ENCODE results near the gene PACRG. TPM values are rescaled to one million over a fixed set of nuclear protein-coding genes. Genes with fewer than 3 reads are reported as not detected.

PACRG gene
- polyA plus RNA-seq, 4 donors = 10.9 to 21.0 (median 15.7) TPM

DNA sequence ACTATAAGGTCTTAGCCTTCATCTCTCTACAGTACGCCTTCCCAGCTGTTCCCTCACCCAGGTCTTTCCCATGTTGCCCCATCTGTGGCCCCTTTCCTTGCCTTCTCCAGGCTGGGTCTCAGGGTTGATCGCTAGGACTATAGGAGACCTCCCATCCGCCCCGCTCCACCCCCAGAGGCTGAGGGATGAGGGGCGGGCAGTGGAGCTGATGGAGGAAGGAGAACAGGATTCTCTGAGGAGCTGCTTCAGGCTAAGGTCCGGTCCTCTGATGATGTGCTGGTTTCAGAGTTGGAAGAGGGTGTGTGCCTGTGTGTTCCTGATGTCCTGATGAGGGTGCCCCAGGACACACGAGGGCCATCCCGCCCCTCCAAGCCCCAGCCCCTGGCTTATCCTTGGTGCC lies 531.9 kb downstream of the PACRG start:
- no peak for DNase-seq (ENCODE audit: low read depth in 4 of 4, low spot score in 3 of 4)

GRCh38 chr6:163260111-163260895 lies 532.5 kb downstream of the PACRG start:
- peak in 1 of 4 donors; percentile 37 for DNase-seq (ENCODE audit: low read depth in 4 of 4, low spot score in 3 of 4)

DNA sequence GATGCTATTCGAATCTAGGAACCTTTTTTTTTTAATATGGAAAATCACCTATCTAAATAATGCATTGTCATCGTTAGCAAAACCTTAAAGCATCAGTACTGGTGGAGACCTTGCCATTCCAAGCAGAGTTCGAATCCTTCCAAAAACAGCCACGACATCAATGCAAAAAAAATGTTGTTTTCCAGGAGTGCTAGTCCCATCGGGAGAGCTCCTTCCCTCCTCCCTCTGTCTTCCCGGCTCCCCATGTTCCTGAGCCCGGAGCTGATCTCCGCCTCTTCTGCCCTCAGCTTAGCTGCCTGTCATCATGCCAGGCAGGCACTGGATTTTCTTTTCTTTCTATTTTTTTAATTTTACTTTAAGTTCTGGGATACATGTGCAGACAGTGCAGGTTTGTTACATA lies 533.1 kb downstream of the PACRG start:
- no peak for DNase-seq (ENCODE audit: low read depth in 4 of 4, low spot score in 3 of 4)

DNA sequence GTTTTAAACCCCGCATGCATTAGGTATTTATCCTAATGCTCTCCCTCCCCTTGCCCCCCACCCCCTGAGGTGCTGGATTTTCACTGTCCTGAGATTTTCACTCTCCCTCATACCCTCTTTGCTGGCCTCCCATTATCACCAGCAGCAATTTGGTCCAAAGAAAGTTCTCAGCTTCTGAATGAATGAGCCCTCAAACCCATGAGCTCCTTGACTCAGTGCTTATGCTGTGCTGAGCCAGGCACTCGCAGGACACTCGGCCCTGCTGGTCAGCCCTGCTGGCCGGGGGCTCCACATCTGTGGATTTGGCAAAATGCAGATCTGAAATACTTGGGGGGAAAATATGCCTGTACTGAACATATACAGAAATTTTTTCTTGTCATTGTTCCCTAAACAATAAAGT lies 533.6 kb downstream of the PACRG start:
- no peak for DNase-seq (ENCODE audit: low read depth in 4 of 4, low spot score in 3 of 4)

- no peak for DNase-seq (ENCODE audit: low read depth in 4 of 4, low spot score in 3 of 4)
These were observed 534.3 kb downstream of the PACRG start for GRCh38 chr6:163262080-163262479.

DNA sequence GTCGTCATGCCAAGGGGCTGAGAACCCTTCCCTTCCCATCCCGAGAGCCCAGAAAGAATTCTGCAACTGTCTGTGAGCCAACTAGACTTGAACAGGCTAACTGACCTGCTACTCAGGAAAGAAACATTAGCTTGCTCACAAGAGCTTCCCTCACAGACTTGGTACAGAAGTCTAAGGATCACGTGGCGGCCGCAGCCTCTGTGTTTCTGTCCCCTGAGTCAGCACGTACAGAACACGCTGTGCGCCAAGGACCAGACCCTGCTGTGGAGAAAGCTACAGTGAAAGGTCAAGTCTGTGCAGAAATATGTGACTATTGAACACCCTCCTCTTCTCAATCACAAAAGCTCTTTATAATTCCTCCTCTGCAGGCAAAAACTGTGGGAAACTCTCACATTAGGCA lies 535.4 kb downstream of the PACRG start:
- DNase-seq (ENCODE audit: low read depth in 4 of 4, low spot score in 3 of 4) = no peak

GRCh38 chr6:163263998-163264661 lies 536.4 kb downstream of the PACRG start:
- no peak for DNase-seq (ENCODE audit: low read depth in 4 of 4, low spot score in 3 of 4)

GRCh38 chr6:163264662-163265035 lies 536.9 kb downstream of the PACRG start:
- DNase-seq (ENCODE audit: low read depth in 4 of 4, low spot score in 3 of 4) = no peak

GRCh38 chr6:163281634-163282033 lies 553.9 kb downstream of the PACRG start:
- DNase-seq (ENCODE audit: low read depth in 4 of 4, low spot score in 3 of 4) = no peak

DNA sequence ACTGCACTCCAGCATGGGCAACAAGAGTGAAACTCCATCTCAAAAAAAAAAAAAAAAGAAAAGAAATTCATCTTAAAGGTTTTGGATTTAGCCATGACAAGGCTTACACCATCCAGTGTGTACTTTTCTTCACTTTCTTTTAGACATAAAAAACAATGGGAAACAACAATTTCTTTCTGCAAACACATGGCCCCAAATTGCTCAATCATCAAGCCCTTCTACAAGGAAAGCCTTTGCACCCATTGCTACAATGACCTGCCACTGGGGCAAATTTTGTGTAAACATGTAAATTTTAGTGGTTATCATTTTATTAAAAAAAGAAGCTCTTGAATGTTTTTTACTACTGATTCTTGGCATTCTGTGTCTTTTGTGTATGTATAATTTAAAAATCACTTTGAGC lies 554.9 kb downstream of the PACRG start:
- DNase-seq (ENCODE audit: low read depth in 4 of 4, low spot score in 3 of 4) = no peak

GRCh38 chr6:163284151-163284550 lies 556.4 kb downstream of the PACRG start:
- DNase-seq (ENCODE audit: low read depth in 4 of 4, low spot score in 3 of 4) = no peak

DNA sequence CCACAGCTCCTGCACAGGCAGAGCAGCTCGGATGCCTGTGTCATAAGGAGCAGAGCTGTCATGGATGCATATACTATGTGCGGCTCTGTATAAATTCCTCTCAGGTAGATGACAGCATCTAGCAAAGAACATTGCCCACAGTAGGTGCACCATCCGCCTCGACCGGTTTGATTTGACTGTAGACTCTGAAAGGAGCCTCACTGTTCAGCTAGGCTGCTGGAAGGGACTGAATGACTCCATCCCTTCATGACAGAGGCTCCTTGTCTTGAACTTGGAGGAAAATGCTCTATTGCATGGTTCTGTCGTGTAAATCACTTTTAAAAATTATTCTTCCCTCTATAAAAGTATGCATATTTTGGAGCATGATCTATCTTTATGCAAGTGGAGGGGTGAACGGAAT lies 557.9 kb downstream of the PACRG start:
- DNase-seq (ENCODE audit: low read depth in 4 of 4, low spot score in 3 of 4) = no peak

DNA sequence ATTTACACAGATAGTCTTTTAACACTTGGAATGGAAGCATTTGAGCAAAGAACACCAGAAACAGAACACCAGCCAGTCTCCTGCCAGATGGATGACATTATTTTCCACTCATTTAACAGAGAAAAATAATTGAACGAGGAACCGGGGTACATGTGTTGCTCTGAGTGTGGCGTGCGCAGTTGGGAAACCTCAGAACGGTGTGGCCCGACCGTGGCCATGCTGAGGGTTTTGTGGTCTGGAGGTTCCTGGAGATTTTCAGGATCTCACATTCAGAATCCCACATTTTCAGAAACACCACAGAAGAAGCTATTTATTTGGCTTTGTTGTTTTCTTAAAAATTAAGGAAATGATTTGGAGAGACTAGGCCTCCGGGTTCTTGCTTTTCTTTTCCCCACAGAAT lies 559.9 kb downstream of the PACRG start:
- no peak for DNase-seq (ENCODE audit: low read depth in 4 of 4, low spot score in 3 of 4)

DNA sequence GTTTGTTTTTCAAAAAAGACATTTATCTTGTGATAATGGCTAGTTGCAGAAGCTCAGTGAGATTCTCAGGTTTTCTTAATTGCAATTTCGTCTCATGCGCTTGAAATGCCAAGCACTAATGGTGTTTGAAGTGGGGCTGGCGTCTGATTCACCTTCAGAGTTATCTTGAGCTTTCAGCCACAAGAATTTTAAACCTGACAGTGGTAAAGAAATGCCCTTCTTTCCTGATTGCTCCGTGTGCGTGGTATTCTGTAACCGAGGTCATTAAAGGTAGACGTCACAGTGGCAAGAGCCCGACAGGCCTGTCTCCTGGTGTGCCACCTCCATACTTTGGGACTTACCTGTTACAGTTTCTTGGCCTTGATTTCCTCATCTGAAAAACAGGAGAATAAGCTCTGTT lies 560.3 kb downstream of the PACRG start:
- DNase-seq (ENCODE audit: low read depth in 4 of 4, low spot score in 3 of 4) = no peak

DNA sequence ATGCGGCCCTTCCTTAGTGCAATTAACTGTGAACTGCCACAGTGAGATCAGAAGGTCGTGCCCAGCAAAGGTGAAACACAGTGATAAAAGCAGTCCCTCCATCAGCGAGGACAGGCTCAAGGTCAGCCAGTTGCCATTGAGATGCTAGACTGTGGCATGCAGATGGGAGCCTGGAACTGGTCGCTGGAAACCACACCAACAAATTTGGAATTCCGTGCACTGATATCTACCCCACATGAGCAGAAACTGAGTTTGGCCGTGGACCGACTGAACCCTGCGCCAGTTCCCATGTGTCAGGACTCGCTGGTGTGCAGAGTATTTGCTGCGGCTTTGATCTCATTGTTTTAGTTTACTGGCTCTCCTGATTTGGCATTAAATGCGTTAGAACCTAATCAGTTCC lies 561.1 kb downstream of the PACRG start:
- DNase-seq (ENCODE audit: low read depth in 4 of 4, low spot score in 3 of 4) = no peak

DNA sequence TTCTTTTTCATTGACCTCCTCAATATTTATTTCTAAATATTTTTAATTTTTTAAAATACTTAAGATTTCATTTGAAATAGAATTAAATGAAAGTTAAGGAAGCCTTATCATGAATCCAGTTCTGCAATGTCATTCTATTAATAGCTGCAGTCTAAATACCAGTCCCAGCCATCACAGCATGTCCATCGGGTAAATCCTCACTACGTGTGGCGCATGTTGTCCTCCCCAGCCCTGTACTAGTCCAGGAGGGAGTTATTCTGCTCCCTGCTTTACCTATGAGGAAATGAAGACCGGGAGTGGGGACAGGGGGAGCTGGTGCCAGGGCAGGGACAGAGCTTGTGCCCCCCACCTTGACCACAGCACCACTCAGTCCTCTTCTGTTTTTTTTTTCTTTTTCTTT lies 561.7 kb downstream of the PACRG start:
- DNase-seq (ENCODE audit: low read depth in 4 of 4, low spot score in 3 of 4) = no peak

GRCh38 chr6:163290545-163291274 lies 562.9 kb downstream of the PACRG start:
- no peak for DNase-seq (ENCODE audit: low read depth in 4 of 4, low spot score in 3 of 4)

- DNase-seq (ENCODE audit: low read depth in 4 of 4, low spot score in 3 of 4) = no peak
These were observed 563.8 kb downstream of the PACRG start for GRCh38 chr6:163291622-163292021.

DNA sequence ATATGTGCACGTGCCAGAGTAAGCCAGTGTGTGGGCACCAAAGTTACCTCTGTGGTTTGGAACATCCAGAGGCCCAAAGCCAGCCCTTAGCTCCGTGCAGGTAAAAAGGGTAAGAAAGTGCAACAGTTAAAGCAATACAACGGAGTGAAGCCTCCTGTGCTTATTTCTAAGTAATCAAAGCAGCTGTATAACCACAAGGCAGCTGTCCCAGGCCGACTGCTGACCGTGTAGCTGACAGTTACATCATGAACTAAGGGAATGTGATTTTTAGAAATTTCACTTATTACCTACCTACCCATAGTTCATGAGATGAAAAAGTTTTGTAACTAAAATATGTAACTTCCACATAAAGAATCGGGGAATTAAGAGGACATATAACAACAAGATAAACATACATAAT lies 565.5 kb downstream of the PACRG start:
- no peak for DNase-seq (ENCODE audit: low read depth in 4 of 4, low spot score in 3 of 4)

DNA sequence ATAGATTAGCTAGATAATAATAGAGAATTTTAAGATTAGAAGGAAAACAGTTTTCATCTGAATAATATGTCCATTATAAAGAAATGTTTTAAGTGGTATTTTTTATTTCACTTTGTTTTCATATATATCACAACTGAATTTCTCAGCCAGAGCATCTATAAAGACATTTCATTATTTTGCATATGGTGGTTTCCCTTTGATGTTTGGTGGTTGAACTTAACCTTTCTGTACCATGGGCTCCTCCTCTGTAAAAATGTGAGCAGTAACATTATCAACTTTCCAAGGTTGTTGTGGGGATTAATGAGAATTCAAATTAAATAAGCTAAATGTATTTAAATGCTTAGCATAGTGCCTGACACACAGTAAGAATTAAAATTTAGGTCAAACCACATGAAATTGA lies 567.0 kb downstream of the PACRG start:
- DNase-seq (ENCODE audit: low read depth in 4 of 4, low spot score in 3 of 4) = no peak

- DNase-seq (ENCODE audit: low read depth in 4 of 4, low spot score in 3 of 4) = peak in 3 of 4 donors; percentile 5 to 38 (median 25)
These were observed 569.2 kb downstream of the PACRG start for GRCh38 chr6:163296835-163297519.
